ENCODE results near the gene ITGAE.

The ITGAE gene

GRCh38 chr17:3845621-3846436 lies 44.8 kb upstream of the ITGAE start, which contains the start of gene NCBP3 (continued):
- peak; percentile 89 for TF ChIP-seq EGR2 (tag by site-specific recombination; IDR thresholded peaks at IDR 0.05; ENCODE audit: low read depth)
- peak; percentile 78 for TF ChIP-seq KLF9 (tag by site-specific recombination; IDR thresholded peaks at IDR 0.05; ENCODE audit: low read depth)
- TF ChIP-seq ZNF777 (tag by site-specific recombination; IDR thresholded peaks at IDR 0.05; ENCODE audit: borderline replicate concordance) = no peak
- TF ChIP-seq, protein P1, sequence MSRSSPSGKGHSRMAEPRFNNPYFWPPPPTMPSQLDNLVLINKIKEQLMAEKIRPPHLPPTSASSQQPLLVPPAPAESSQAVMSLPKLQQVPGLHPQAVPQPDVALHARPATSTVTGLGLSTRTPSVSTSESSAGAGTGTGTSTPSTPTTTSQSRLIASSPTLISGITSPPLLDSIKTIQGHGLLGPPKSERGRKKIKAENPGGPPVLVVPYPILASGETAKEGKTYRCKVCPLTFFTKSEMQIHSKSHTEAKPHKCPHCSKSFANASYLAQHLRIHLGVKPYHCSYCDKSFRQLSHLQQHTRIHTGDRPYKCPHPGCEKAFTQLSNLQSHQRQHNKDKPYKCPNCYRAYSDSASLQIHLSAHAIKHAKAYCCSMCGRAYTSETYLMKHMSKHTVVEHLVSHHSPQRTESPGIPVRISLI (tag by site-specific recombination; IDR thresholded peaks at IDR 0.05) = no peak
- TF ChIP-seq ZBTB20 (tag by site-specific recombination; IDR thresholded peaks at IDR 0.05) = peak; percentile 67; the same call in 1 of the 2 replicates
- TF ChIP-seq KLF16 (tag by site-specific recombination; IDR thresholded peaks at IDR 0.05) = peak; percentile 56
- peak; percentile 85; the same call in 1 of the 2 replicates for TF ChIP-seq SP7 (tag by site-specific recombination; IDR thresholded peaks at IDR 0.05)
- TF ChIP-seq ZNF394 (tag by site-specific recombination; IDR thresholded peaks at IDR 0.05; ENCODE audit: borderline replicate concordance) = 0 out of 2 replicates have a peak, but pooled peaks have one; percentile 44
- peak; percentile 81 for TF ChIP-seq ZBTB10 (tag by site-specific recombination; IDR thresholded peaks at IDR 0.05)
- no peak for TF ChIP-seq SETDB1 (IDR thresholded peaks at IDR 0.05; ENCODE audit: insufficient read length, low read length)
- no peak for TF ChIP-seq ZNF513 (tag by site-specific recombination; IDR thresholded peaks at IDR 0.05)
- TF ChIP-seq ZNF239 (tag by site-specific recombination; IDR thresholded peaks at IDR 0.05) = no peak
- TF ChIP-seq, protein P2, sequence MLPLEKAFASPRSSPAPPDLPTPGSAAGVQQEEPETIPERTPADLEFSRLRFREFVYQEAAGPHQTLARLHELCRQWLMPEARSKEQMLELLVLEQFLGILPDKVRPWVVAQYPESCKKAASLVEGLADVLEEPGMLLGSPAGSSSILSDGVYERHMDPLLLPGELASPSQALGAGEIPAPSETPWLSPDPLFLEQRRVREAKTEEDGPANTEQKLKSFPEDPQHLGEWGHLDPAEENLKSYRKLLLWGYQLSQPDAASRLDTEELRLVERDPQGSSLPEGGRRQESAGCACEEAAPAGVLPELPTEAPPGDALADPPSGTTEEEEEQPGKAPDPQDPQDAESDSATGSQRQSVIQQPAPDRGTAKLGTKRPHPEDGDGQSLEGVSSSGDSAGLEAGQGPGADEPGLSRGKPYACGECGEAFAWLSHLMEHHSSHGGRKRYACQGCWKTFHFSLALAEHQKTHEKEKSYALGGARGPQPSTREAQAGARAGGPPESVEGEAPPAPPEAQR (tag by site-specific recombination; IDR thresholded peaks at IDR 0.05) = peak; percentile 95; the same call in 1 of the 2 replicates
- TF ChIP-seq, protein P3, sequence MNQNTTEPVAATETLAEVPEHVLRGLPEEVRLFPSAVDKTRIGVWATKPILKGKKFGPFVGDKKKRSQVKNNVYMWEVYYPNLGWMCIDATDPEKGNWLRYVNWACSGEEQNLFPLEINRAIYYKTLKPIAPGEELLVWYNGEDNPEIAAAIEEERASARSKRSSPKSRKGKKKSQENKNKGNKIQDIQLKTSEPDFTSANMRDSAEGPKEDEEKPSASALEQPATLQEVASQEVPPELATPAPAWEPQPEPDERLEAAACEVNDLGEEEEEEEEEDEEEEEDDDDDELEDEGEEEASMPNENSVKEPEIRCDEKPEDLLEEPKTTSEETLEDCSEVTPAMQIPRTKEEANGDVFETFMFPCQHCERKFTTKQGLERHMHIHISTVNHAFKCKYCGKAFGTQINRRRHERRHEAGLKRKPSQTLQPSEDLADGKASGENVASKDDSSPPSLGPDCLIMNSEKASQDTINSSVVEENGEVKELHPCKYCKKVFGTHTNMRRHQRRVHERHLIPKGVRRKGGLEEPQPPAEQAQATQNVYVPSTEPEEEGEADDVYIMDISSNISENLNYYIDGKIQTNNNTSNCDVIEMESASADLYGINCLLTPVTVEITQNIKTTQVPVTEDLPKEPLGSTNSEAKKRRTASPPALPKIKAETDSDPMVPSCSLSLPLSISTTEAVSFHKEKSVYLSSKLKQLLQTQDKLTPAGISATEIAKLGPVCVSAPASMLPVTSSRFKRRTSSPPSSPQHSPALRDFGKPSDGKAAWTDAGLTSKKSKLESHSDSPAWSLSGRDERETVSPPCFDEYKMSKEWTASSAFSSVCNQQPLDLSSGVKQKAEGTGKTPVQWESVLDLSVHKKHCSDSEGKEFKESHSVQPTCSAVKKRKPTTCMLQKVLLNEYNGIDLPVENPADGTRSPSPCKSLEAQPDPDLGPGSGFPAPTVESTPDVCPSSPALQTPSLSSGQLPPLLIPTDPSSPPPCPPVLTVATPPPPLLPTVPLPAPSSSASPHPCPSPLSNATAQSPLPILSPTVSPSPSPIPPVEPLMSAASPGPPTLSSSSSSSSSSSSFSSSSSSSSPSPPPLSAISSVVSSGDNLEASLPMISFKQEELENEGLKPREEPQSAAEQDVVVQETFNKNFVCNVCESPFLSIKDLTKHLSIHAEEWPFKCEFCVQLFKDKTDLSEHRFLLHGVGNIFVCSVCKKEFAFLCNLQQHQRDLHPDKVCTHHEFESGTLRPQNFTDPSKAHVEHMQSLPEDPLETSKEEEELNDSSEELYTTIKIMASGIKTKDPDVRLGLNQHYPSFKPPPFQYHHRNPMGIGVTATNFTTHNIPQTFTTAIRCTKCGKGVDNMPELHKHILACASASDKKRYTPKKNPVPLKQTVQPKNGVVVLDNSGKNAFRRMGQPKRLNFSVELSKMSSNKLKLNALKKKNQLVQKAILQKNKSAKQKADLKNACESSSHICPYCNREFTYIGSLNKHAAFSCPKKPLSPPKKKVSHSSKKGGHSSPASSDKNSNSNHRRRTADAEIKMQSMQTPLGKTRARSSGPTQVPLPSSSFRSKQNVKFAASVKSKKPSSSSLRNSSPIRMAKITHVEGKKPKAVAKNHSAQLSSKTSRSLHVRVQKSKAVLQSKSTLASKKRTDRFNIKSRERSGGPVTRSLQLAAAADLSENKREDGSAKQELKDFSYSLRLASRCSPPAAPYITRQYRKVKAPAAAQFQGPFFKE (tag by site-specific recombination; IDR thresholded peaks at IDR 0.05; ENCODE audit: borderline replicate concordance) = no peak
- no peak for TF ChIP-seq ZNF544 (tag by site-specific recombination; IDR thresholded peaks at IDR 0.05)
- peak; percentile 99 for TF ChIP-seq GLIS2 (tag by site-specific recombination; IDR thresholded peaks at IDR 0.05)
- TF ChIP-seq ZFHX2 (tag by site-specific recombination; conservative IDR thresholded peaks at IDR 0.05) = peak; percentile 89
- TF ChIP-seq ZNF654 (tag by site-specific recombination; IDR thresholded peaks at IDR 0.05; ENCODE audit: low read depth) = peak; percentile 19; the same call in 1 of the 2 replicates
- no peak for TF ChIP-seq ZNF558 (tag by site-specific recombination; IDR thresholded peaks at IDR 0.05)
- peak; percentile 89 for TF ChIP-seq GLIS1 (tag by site-specific recombination; IDR thresholded peaks at IDR 0.05)
- TF ChIP-seq ZBTB8A (tag by site-specific recombination; IDR thresholded peaks at IDR 0.05) = peak; percentile 50
- TF ChIP-seq ZNF449 (tag by site-specific recombination; IDR thresholded peaks at IDR 0.05) = no peak; the same call in 1 of the 2 replicates

Measured in HEK293 (cell line).